Measurements from ENCODE around the gene TSPAN12. TPM values are rescaled to one million over a fixed set of nuclear protein-coding genes. Genes with fewer than 3 reads are reported as not detected.

TSPAN12 gene
- total RNA-seq, 2 donors from 2014 or later: 35.6 to 50.3 TPM

GRCh38 chr7:120877701-120878100 lies 19.8 kb upstream of the TSPAN12 start:
- no peaks in the 10 kb centered on the region for H3K36me3 Mint-ChIP-seq (ENCODE audit: low read depth)
- H3K27me3 Mint-ChIP-seq (ENCODE audit: insufficient read depth): no peaks in the 10 kb centered on the region
- WGBS, 2 experiments (ENCODE audit: insufficient coverage in 1 of 2, insufficient read length in 1 of 2): 91 to 93% methylated on average over 4 of the region's 4 CpGs
- Histone ChIP-seq H3K36me3 (ENCODE audit: control insufficient read depth, insufficient read depth, low read length) (no peaks in the 10 kb centered on the region), H3K9me3 (ENCODE audit: control insufficient read depth, low read length) (no peaks in the 10 kb centered on the region), H3K4me3 (ENCODE audit: low read length) (no peak overlapping the region), H3K27ac (ENCODE audit: low read depth, low read length) (no peak overlapping the region), H3K27me3 (ENCODE audit: control insufficient read depth, insufficient read depth, low read length, poor library complexity, severe bottlenecking) (no peaks in the 10 kb centered on the region), H3K9ac (ENCODE audit: extremely low read depth, low read length, poor library complexity, severe bottlenecking) (no peak overlapping the region), H3K4me1 (ENCODE audit: control insufficient read depth, insufficient read depth, low read length) (no peaks in the 10 kb centered on the region)
- no peak for DNase-seq
- no peak overlapping the region for H3K27ac Mint-ChIP-seq
- no peak for TF ChIP-seq CTCF (conservative IDR thresholded peaks at IDR 0.05)
- no peaks in the 10 kb centered on the region for H3K9me3 Mint-ChIP-seq
- peaks cover 6% of the 10 kb centered on the region for H3K4me1 Mint-ChIP-seq
- no peak overlapping the region for H3K4me3 Mint-ChIP-seq

- DNase-seq: no peak
- Histone ChIP-seq H3K9me3 (ENCODE audit: control insufficient read depth, low read length) (no peaks in the 10 kb centered on the region), H3K27ac (ENCODE audit: low read depth, low read length) (no peak overlapping the region), H3K36me3 (ENCODE audit: control insufficient read depth, insufficient read depth, low read length) (no peaks in the 10 kb centered on the region), H3K27me3 (ENCODE audit: control insufficient read depth, insufficient read depth, low read length, poor library complexity, severe bottlenecking) (no peaks in the 10 kb centered on the region), H3K4me1 (ENCODE audit: control insufficient read depth, insufficient read depth, low read length) (no peaks in the 10 kb centered on the region), H3K4me3 (ENCODE audit: low read length) (no peak overlapping the region), H3K9ac (ENCODE audit: extremely low read depth, low read length, poor library complexity, severe bottlenecking) (no peak overlapping the region)
- Mint-ChIP-seq H3K27ac (no peak overlapping the region), H3K36me3 (ENCODE audit: low read depth) (no peaks in the 10 kb centered on the region), H3K4me3 (no peak overlapping the region), H3K4me1 (peaks cover 6% of the 10 kb centered on the region), H3K27me3 (ENCODE audit: insufficient read depth) (no peaks in the 10 kb centered on the region), H3K9me3 (no peaks in the 10 kb centered on the region)
- TF ChIP-seq CTCF (conservative IDR thresholded peaks at IDR 0.05): no peak
- 98 to 100% methylated on average over 1 to 2 of the region's 2 CpGs for WGBS, 2 experiments (ENCODE audit: insufficient coverage in 1 of 2, insufficient read length in 1 of 2)
Observed at GRCh38 chr7:120876922-120877321, 19.0 kb upstream of the TSPAN12 start.

- no peaks in the 10 kb centered on the region for H3K4me1 ChIP-seq (ENCODE audit: control insufficient read depth, insufficient read depth, low read length)
- Mint-ChIP-seq H3K4me3 (no peak overlapping the region), H3K27me3 (ENCODE audit: insufficient read depth) (no peaks in the 10 kb centered on the region), H3K4me1 (peaks cover 6% of the 10 kb centered on the region), H3K9me3 (no peaks in the 10 kb centered on the region), H3K36me3 (ENCODE audit: low read depth) (no peaks in the 10 kb centered on the region), H3K27ac (no peak overlapping the region)
- 80 to 90% methylated on average over 1 to 3 of the region's 3 CpGs for WGBS, 2 experiments (ENCODE audit: insufficient coverage in 1 of 2, insufficient read length in 1 of 2)
- no peaks in the 10 kb centered on the region for H3K27me3 ChIP-seq (ENCODE audit: control insufficient read depth, insufficient read depth, low read length, poor library complexity, severe bottlenecking)
- no peak overlapping the region for H3K27ac ChIP-seq (ENCODE audit: low read depth, low read length)
- no peak overlapping the region for H3K4me3 ChIP-seq (ENCODE audit: low read length)
- no peak overlapping the region for H3K9ac ChIP-seq (ENCODE audit: extremely low read depth, low read length, poor library complexity, severe bottlenecking)
- H3K9me3 ChIP-seq (ENCODE audit: control insufficient read depth, low read length): no peaks in the 10 kb centered on the region
- no peak for TF ChIP-seq CTCF (conservative IDR thresholded peaks at IDR 0.05)
- H3K36me3 ChIP-seq (ENCODE audit: control insufficient read depth, insufficient read depth, low read length): no peaks in the 10 kb centered on the region
- DNase-seq: no peak
Observed at GRCh38 chr7:120874722-120875121, 16.8 kb upstream of the TSPAN12 start.

All from endodermal cell (in vitro differentiated cells).